ENCODE results near the gene IL17REL. TPM values are rescaled to one million over a fixed set of nuclear protein-coding genes. Genes with fewer than 3 reads are reported as not detected.

IL17REL gene
- total RNA-seq, 4 donors from 2014 or later: not detected

DNA sequence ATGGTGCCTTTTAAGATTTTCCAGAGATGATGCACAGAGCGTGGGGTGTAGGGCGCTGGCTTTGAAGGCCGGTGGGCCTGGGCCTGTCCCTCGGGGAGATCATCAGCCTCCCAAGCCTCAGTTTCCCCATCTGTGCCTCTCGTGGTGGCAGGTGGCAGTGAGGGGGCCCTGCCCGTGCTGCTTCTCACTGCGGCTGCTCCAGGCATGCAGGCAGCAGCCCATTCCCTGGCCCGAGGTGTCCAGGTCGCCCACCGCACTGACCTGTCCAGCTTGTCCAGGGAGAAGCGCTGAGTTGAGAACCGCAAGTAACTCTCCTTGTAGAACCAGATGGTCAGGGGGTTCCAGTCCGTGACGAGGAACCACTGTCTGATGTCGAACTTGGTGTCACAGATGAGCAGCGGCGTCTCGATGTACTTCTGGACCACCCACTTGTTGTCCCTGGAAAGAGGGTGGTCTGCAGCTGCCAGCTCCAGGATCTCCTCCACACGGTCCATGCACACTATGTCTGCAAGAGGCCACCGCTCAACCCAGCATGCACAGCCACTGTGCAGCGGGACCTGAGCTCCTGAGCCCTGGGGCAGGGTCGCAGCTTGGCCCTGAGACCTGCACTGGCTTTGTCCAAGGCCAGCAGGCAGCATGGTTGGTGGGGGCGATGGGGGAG lies 20.5 kb upstream of the IL17REL start:
- WGBS, 2 donors: 84 to 87% methylated on average over 20 of the region's 23 CpGs
- intact Hi-C loops (cut with DNase I; ENCODE audit: low total_unique reads): no loop called here
- no peak for DNase-seq (ENCODE audit: low spot score in 2 of 2)

DNA sequence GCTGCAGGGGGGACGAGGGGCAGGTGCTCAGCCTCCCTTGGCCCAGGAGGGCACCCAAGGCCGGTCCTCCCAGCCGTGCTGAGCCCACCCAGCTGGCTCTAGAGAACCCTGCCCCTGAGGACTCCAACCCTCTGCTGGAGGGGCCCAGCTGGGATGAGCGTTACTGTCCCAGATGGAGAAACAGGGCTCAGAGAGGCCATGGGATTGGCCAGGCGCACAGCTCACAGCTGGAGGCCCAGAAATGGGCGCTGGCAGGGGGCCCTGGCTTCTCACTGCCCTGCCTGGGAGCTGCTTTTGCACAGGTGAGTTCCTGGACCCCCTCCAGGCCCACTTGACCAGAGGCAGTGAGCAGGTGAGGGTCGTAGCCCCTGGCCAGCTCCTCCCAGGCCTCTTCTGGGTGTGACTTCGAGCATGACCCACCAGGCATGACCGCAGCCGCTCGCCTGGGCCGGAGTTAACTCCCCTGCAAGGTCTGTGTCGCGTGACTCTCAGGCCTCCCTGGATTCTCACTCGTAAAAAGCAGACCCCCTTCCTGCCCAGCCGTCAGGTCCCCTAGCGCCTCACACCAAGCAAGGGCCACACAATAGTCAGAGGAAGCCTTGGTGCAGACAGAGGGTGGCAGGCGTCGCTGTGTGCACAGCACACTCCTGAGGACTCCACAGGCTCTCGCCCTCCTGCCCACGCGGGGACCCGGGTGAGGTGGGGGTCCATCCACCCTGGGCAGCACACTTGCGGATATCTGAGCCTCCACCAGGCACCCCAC lies 19.7 kb upstream of the IL17REL start:
- 80 to 83% methylated on average over 21 of the region's 24 CpGs for WGBS, 2 donors
- TF ChIP-seq, protein P1, sequence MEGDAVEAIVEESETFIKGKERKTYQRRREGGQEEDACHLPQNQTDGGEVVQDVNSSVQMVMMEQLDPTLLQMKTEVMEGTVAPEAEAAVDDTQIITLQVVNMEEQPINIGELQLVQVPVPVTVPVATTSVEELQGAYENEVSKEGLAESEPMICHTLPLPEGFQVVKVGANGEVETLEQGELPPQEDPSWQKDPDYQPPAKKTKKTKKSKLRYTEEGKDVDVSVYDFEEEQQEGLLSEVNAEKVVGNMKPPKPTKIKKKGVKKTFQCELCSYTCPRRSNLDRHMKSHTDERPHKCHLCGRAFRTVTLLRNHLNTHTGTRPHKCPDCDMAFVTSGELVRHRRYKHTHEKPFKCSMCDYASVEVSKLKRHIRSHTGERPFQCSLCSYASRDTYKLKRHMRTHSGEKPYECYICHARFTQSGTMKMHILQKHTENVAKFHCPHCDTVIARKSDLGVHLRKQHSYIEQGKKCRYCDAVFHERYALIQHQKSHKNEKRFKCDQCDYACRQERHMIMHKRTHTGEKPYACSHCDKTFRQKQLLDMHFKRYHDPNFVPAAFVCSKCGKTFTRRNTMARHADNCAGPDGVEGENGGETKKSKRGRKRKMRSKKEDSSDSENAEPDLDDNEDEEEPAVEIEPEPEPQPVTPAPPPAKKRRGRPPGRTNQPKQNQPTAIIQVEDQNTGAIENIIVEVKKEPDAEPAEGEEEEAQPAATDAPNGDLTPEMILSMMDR (IDR thresholded peaks at IDR 0.05): no peak
- no peak for TF ChIP-seq POLR2A (IDR thresholded peaks at IDR 0.05)
- DNase-seq (ENCODE audit: low spot score in 2 of 2): no peak
- H3K4me3 ChIP-seq (ENCODE audit: low read depth, poor library complexity, severe bottlenecking): no peak overlapping the region
- intact Hi-C loops (cut with DNase I; ENCODE audit: low total_unique reads): no loop called here

More for the DNA sequence above, 20.5 kb upstream of the IL17REL start:
- TF ChIP-seq POLR2A (IDR thresholded peaks at IDR 0.05): no peak
- TF ChIP-seq, protein P1 (IDR thresholded peaks at IDR 0.05): no peak
- H3K4me3 ChIP-seq (ENCODE audit: low read depth, poor library complexity, severe bottlenecking): no peak overlapping the region

DNA sequence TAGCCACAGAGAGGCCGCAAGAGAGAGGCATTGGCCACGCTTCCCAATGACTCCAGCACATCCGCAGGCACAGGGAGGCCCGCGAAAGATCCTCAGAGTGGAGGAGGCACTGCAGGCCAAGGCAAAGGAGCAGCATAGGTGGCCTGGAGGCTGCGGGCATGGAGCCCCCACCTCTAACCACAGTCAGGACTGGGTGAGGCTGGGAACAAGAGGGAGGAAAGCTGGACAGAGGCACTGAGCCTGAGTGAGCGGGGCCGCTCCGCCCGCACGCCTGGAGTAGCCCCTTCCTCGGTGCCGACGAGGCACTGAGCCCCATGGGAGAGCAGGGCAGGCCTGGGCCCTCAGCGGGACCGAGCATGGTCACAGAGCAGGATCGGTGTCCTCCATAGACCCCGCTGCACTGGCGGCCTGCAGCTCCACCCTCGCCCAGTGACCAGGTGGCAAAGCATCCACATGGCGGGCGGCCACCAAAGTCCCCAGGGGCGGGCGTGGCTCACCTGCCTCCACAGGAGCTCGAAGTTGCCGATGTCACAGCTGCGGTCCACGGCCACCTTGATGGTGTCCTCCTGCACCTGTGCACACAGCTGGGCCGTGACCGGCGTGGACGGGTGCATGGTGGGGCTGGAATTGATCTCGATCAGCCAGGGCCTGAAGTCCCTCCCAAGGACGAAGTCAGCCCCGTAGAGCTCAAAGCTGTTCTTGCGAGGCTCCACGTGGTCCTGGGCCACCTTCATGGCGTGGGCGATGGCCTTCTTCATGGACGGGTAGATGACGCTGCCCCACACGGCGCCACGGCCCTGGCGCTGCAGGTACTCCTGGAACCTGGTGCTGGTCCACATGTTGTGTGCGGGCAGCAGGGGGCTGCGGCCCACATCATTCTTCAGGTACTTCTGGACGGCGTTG lies 18.9 kb upstream of the IL17REL start:
- H3K4me3 ChIP-seq (ENCODE audit: low read depth, poor library complexity, severe bottlenecking): no peak overlapping the region
- TF ChIP-seq, protein P1 (IDR thresholded peaks at IDR 0.05): no peak
- TF ChIP-seq POLR2A (IDR thresholded peaks at IDR 0.05): no peak
- DNase-seq (ENCODE audit: low spot score in 2 of 2): peak in 1 of 2 donors; percentile 85
- intact Hi-C loops (cut with DNase I; ENCODE audit: low total_unique reads): loop anchor here (2.0 kb wide), 1 partner anchor 101 kb away; no protein-coding TSS in a partner anchor
- WGBS, 2 donors: 82 to 84% methylated on average over 44 to 46 of the region's 49 CpGs

DNA sequence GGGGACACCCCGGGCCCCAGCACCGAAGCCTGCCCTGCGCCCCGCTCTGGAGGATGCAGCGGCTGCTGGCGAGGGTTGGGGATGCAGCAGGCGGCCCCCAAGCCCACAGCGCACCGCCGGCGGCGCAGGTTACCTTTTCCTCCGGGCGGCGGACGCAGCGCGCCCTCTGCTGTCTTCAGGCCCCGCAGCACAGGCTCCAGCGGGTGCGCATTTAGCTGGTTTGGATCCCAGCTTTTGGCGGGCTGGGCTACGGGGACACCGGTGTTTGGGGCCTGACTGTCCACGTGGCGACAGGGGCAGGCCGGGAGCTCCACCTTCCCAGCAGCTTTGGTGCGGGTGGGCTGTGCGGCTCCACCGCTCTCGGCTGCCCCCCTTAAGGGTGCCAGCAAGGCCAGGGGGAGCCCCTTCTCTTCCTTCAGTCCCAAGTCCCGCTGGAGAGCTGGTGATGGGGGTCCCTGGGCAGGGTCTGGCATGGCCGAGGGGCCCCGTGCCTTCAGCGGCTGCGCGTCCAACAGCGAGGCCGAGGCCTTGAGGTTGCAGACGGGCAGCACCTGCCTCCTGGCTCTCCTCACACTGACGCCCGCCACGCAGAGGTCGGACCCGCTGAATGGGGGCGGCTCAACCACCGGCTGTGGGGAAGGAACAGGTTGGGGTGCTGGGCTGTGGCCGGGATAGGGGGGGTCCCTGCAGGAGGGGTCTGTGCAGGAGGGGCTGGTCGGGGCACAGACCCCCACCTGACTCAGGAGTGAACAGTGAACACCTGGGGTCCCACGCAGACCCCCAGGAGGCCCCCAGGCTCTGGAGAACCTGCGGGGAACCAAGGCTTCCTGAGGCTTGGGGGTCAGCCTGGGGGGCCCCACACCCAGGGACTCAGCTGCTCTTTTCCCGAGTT lies 18.0 kb upstream of the IL17REL start:
- H3K4me3 ChIP-seq (ENCODE audit: low read depth, poor library complexity, severe bottlenecking): no peak overlapping the region
- TF ChIP-seq, protein P1 (IDR thresholded peaks at IDR 0.05): peak in 1 of 3 donors; percentile 67
- no peak for TF ChIP-seq POLR2A (IDR thresholded peaks at IDR 0.05)
- WGBS, 2 donors: 38 to 40% methylated on average over 14 to 27 of the region's 52 CpGs
- peak; percentile 46 to 93 for DNase-seq (ENCODE audit: low spot score in 2 of 2)
- intact Hi-C loops (cut with DNase I; ENCODE audit: low total_unique reads): loop anchor here (2.0 kb wide), 1 partner anchor 100 kb away; no protein-coding TSS in a partner anchor

All from lower leg skin (tissue), 4 donors.